Natural killer cell (primary cell): ENCODE data around the gene CAB39. TPM values are rescaled to one million over a fixed set of nuclear protein-coding genes. Genes with fewer than 3 reads are reported as not detected.

Source experiments
- ATAC-seq, 3 donors: fragments of 150-1000 bp in 2 of 3; fragments of 200-7000 bp in 1 of 3; cut with Tn5 transposase; 1 replicate in 1 of 3; 2 replicates in 2 of 3; pipeline ENCODE4 v1.10.0; 2021; ENCODE audit warnings: mild to moderate bottlenecking in 2 of 3, moderate library complexity in 2 of 3
- DNase-seq, 2 donors: peaks; one replicate each; pipeline versions ENCODE4 v3.0.0 to v3.0.0-alpha.2; 2013 to 2021; ENCODE audit warnings: mixed read lengths in 1 of 2
- H3K27ac ChIP-seq: one replicate; pipeline ENCODE4 v1.5.1; 2013; ENCODE audit warnings: mild to moderate bottlenecking, low read length
- H3K27me3 ChIP-seq: one replicate; pipeline ENCODE4 v1.6.1; 2013; ENCODE audit warnings: low read length; ENCODE audit not compliant: control insufficient read depth, insufficient read depth
- H3K36me3 ChIP-seq: one replicate; pipeline ENCODE4 v1.6.1; 2013; ENCODE audit warnings: low read length; ENCODE audit not compliant: control insufficient read depth, insufficient read depth
- H3K4me1 ChIP-seq: one replicate; pipeline ENCODE4 v1.6.1; 2013; ENCODE audit warnings: low read length; ENCODE audit not compliant: control insufficient read depth, insufficient read depth
- H3K4me3 ChIP-seq: one replicate; pipeline ENCODE4 v1.5.1; 2013; ENCODE audit warnings: low read length
- H3K9me3 ChIP-seq: one replicate; pipeline ENCODE4 v1.6.1; 2013; ENCODE audit warnings: low read length; ENCODE audit not compliant: control insufficient read depth, insufficient read depth
- H3K27ac Mint-ChIP-seq, 2 donors: one replicate each; pipeline ENCODE4 v1.8.0; 2022; ENCODE audit warnings: mild to moderate bottlenecking in 2 of 2, mixed read lengths in 2 of 2, moderate library complexity in 1 of 2
- H3K27me3 Mint-ChIP-seq, 2 donors: one replicate each; pipeline ENCODE4 v1.8.0; 2022; ENCODE audit warnings: low read depth in 2 of 2, mixed read lengths in 2 of 2
- H3K36me3 Mint-ChIP-seq: one replicate; pipeline ENCODE4 v1.8.0; 2022; ENCODE audit warnings: mixed read lengths
- H3K4me1 Mint-ChIP-seq, 2 donors: one replicate each; pipeline ENCODE4 v1.8.0; 2022; ENCODE audit warnings: mixed read lengths in 2 of 2
- H3K4me3 Mint-ChIP-seq: one replicate; pipeline ENCODE4 v1.8.0; 2022; ENCODE audit warnings: mild to moderate bottlenecking, moderate library complexity, mixed read lengths
- H3K9me3 Mint-ChIP-seq, 2 donors: one replicate each; pipeline ENCODE4 v1.8.0; 2022; ENCODE audit warnings: mixed read lengths in 2 of 2
- WGBS: methylation state at CpG from one replicate; pipeline ENCODE4 v1.1.7; 2013; ENCODE audit warnings: missing lambda C conversion rate; ENCODE audit not compliant: insufficient coverage; 5-methylcytosine and 5-hydroxymethylcytosine counted together
- intact Hi-C: fragments of 100-400 bp; cut with micrococcal nuclease; formaldehyde crosslinking; loops from one replicate; pipeline ENCODE4 v1.14.2; 2022
- total RNA-seq, 4 donors: library from RNA; stranded (reverse); fragments of 120-200 nt in 1 of 4; gene quantifications; one replicate each; pipeline versions ENCODE4 v1.2.3 to v1.2.4, GENCODE V29; 2013 to 2022
- TF ChIP-seq, protein P1 (sequence below): fragments of 200-600 bp; IDR thresholded peaks from one replicate; pipeline ENCODE4 v1.8.0; 2022; ENCODE audit warnings: antibody characterized with exemption

Gene CAB39
- total RNA-seq, 3 donors from 2014 or later (not counting 1 experiment from before 2014, with no cell fraction given) = 75.4 to 96.5 (median 90.5) TPM

DNA sequence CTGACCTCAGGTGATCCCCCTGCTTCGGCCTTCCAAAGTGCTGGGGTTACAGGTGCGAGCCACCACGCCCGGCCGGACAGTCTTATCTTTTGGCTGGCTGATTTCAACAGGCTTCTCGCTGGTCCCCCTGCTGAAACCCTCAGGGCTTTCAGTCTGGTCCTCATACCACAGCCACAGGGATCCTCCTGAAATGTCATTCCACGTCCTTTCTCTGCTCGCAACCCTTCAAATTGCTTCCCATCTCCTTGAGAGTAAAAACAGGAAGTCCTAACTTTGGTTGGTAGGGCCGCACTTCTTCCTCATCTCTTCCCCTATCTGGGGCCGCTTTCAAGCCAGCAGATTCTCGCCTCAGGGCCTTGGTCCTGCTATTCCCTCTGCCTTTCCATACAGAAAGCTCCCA is 1.4 kb upstream of the CAB39 start:
- Mint-ChIP-seq H3K9me3 (no peaks in the 10 kb centered on the region), H3K4me1 (peaks cover 31 to 36% of the 10 kb centered on the region in 2 donors), H3K36me3 (no peaks in the 10 kb centered on the region), H3K27ac (peak overlapping the region in 1 of 2 donors; percentile 52), H3K4me3 (peak overlapping the region; percentile 36), H3K27me3 (no peaks in the 10 kb centered on the region)
- Histone ChIP-seq H3K27ac (no peak overlapping the region), H3K9me3 (no peaks in the 10 kb centered on the region), H3K27me3 (no peaks in the 10 kb centered on the region), H3K4me3 (no peak overlapping the region), H3K36me3 (peaks cover 2% of the 10 kb centered on the region), H3K4me1 (peaks cover 24% of the 10 kb centered on the region)
- 79% methylated on average over 11 of the region's 11 CpGs for WGBS
- ATAC-seq (no peak), DNase-seq (no peak)
- TF ChIP-seq, protein P1, sequence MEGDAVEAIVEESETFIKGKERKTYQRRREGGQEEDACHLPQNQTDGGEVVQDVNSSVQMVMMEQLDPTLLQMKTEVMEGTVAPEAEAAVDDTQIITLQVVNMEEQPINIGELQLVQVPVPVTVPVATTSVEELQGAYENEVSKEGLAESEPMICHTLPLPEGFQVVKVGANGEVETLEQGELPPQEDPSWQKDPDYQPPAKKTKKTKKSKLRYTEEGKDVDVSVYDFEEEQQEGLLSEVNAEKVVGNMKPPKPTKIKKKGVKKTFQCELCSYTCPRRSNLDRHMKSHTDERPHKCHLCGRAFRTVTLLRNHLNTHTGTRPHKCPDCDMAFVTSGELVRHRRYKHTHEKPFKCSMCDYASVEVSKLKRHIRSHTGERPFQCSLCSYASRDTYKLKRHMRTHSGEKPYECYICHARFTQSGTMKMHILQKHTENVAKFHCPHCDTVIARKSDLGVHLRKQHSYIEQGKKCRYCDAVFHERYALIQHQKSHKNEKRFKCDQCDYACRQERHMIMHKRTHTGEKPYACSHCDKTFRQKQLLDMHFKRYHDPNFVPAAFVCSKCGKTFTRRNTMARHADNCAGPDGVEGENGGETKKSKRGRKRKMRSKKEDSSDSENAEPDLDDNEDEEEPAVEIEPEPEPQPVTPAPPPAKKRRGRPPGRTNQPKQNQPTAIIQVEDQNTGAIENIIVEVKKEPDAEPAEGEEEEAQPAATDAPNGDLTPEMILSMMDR = no peak
- intact Hi-C loops = no loop called here

DNA sequence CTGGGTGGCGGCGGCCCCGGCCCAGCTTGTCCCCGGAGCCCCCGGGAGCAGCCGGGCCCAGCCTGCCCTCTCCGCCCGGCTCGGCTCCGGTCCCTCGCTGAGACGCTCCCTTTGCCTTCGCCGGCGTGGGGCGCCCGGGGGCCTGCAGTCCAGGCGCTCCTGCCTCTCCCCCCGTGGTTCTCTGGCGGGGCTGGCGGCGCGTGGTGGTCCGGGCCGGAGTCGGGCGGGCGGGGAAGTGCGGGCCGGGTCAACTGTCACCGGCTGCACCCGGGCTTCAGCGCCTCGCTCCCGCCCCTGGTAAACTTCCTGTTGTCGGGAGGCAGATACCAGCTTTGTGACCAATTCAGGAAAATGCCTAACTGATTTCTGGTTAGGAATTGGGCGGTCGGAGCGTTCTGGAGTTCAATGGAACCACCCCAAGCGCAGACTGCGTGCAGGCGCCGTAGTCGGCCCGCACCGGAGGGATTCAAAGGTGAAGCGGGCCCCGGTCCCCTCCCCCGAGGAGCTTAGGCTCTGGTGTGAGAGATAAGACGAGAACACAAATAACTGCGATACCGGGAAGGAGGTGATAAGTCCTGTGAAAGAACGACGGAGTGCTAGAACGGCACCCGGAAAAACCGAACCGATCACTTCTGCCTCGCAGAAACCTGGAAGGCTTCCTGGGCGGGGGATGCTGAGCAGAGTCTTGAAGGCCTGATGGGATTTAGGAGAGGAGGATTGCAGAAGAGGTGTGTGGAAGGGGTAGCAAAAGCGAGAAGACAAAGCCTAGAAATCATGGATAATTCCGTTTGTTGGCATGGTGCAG is 891 bp downstream of the CAB39 start:
- peaks cover 2% of the 10 kb centered on the region for H3K36me3 ChIP-seq
- H3K27ac ChIP-seq = peak overlapping the region; percentile 59
- TF ChIP-seq, protein P1 = no peak
- Mint-ChIP-seq H3K4me1 (peaks cover 48 to 55% of the 10 kb centered on the region in 2 donors), H3K27ac (peak overlapping the region; percentile 92 to 95), H3K27me3 (no peaks in the 10 kb centered on the region), H3K36me3 (no peaks in the 10 kb centered on the region), H3K4me3 (peak overlapping the region; percentile 98), H3K9me3 (no peaks in the 10 kb centered on the region)
- WGBS = under 1% methylated on average over 62 of the region's 62 CpGs
- H3K4me3 ChIP-seq = peak overlapping the region; percentile 81
- H3K27me3 ChIP-seq = no peaks in the 10 kb centered on the region
- peak; percentile 10 to 18 (median 17) for ATAC-seq
- intact Hi-C loops = loop anchor here (1.0 to 2.0 kb wide), 2 partner anchors 53 to 81 kb away; no protein-coding TSS in a partner anchor
- H3K4me1 ChIP-seq = peaks cover 39% of the 10 kb centered on the region
- peak; percentile 24 to 65 for DNase-seq
- H3K9me3 ChIP-seq = no peaks in the 10 kb centered on the region

DNA sequence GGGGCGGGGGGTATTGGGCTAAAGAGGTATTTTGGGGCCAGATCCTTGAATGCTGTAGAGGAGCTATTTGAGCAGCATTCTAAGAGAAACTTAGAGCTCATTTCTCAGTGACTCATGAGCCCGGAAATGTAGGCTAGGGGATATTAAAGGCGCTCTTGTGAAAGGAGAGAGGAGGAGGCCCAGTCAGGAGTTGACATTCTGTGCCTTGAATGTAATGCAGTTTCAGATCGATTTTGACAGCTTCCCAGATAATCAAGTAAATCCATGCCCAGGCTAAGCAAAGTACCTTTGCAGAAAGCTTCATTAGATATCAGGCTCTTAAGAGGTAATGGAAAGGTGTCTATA is 1.5 kb downstream of the CAB39 start:
- H3K4me3 ChIP-seq = peak overlapping the region; percentile 81
- Mint-ChIP-seq H3K4me3 (peak overlapping the region; percentile 98), H3K27ac (peak overlapping the region; percentile 92 to 95), H3K36me3 (no peaks in the 10 kb centered on the region), H3K9me3 (no peaks in the 10 kb centered on the region), H3K27me3 (no peaks in the 10 kb centered on the region), H3K4me1 (peaks cover 51 to 57% of the 10 kb centered on the region in 2 donors)
- TF ChIP-seq, protein P1 = no peak
- peak overlapping the region; percentile 59 for H3K27ac ChIP-seq
- peaks cover 41% of the 10 kb centered on the region for H3K4me1 ChIP-seq
- peak; percentile 43 to 60 (median 48) for ATAC-seq
- 3% methylated on average over 4 of the region's 4 CpGs for WGBS
- no peaks in the 10 kb centered on the region for H3K9me3 ChIP-seq
- H3K27me3 ChIP-seq = no peaks in the 10 kb centered on the region
- peak in 1 of 2 donors; percentile 76 for DNase-seq
- intact Hi-C loops = loop anchor here (1.0 kb wide), 1 partner anchor 80 kb away; no protein-coding TSS in a partner anchor
- peaks cover 2% of the 10 kb centered on the region for H3K36me3 ChIP-seq
